ENCODE data around the gene EIF6. TPM values are rescaled to one million over a fixed set of nuclear protein-coding genes. Genes with fewer than 3 reads are reported as not detected.

Gene EIF6
- total RNA-seq, 2 experiments from 2014 or later: 106 to 113 TPM

GRCh38 chr20:35287509-35288324 lies 3.1 kb upstream of the EIF6 start:
- TF ChIP-seq CTCF (conservative IDR thresholded peaks at IDR 0.05; ENCODE audit: low read length) (no peak), EZH2phosphoT487 (IDR thresholded peaks at IDR 0.05; ENCODE audit: borderline replicate concordance, low read depth, low read length) (no peak)
- H3K4me1 ChIP-seq (ENCODE audit: insufficient read depth, low read length, poor library complexity, severe bottlenecking): peaks cover 13% of the 10 kb centered on the region
- H3K79me2 ChIP-seq (ENCODE audit: insufficient read depth, low read depth, low read length): peaks cover 18% of the 10 kb centered on the region
- no peaks in the 10 kb centered on the region for H4K20me1 ChIP-seq (ENCODE audit: insufficient read depth, low read length)
- ChIA-PET POLR2A (interaction anchor here (0.6 kb wide), 2 partner anchors 171 to 207 kb away, joined by 3 to 11 read pairs; no protein-coding TSS in a partner anchor), CTCF (ENCODE audit: unreplicated experiment) (no interaction called here)
- no peak overlapping the region for H3K27ac ChIP-seq (ENCODE audit: low read depth, low read length, poor library complexity, severe bottlenecking)
- H3K36me3 ChIP-seq (ENCODE audit: insufficient read depth, low read length): peaks cover 6% of the 10 kb centered on the region; the same call in 1 of the 2 replicates
- no peak for DNase-seq (ENCODE audit: low spot score)
- BruUV-seq (replicated peaks): no TSS peak
- H3K9me2 ChIP-seq (ENCODE audit: insufficient read depth, low read length): no peaks in the 10 kb centered on the region
- intact Hi-C loops (cut with micrococcal nuclease; ENCODE audit: unreplicated experiment): no loop called here
- H3K4me2 ChIP-seq (ENCODE audit: low read length): no peak overlapping the region
- H2AFZ ChIP-seq (ENCODE audit: low read length): no peak overlapping the region
- no peaks in the 10 kb centered on the region for H3K9me3 ChIP-seq (ENCODE audit: low read length)
- no peak overlapping the region for H3K4me3 ChIP-seq (ENCODE audit: low read depth, low read length, poor library complexity, severe bottlenecking)

DNA sequence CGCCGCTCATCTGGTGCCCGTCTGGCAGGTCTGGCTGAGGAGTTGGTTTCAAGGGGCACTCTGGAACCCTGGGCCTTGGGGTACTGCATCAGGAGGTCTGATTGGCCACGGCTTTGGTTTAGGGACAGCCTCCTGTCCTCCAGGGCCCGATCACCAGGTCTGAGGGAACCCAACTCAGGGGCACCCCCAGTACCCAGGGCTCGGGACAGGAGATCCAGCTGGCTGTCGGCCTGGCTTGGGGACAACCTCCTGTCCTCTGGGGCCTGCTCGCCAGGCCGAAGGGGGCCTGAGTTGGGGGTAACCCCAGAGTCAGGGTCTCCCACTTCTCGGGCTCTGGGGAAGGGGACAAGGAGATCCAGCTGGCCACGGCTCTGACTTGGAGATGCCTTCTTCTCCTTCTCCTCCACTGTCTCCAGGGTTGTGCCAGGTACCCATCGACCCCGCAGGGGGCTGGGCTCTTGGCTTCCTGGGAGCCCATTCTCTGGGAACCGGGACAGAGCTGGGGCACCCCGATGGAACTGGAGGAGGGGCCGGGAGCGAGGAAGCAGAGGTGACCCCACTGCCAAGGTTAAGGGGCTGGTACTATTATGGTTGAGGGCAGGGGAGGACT lies 2.4 kb upstream of the EIF6 start:
- Histone ChIP-seq H3K9me2 (ENCODE audit: insufficient read depth, low read length) (no peaks in the 10 kb centered on the region), H3K4me3 (ENCODE audit: low read depth, low read length, poor library complexity, severe bottlenecking) (no peak overlapping the region), H4K20me1 (ENCODE audit: insufficient read depth, low read length) (no peaks in the 10 kb centered on the region), H3K9me3 (ENCODE audit: low read length) (no peaks in the 10 kb centered on the region), H2AFZ (ENCODE audit: low read length) (no peak overlapping the region), H3K4me1 (ENCODE audit: insufficient read depth, low read length, poor library complexity, severe bottlenecking) (peaks cover 13% of the 10 kb centered on the region), H3K36me3 (ENCODE audit: insufficient read depth, low read length) (peaks cover 13% of the 10 kb centered on the region), H3K27ac (ENCODE audit: low read depth, low read length, poor library complexity, severe bottlenecking) (no peak overlapping the region), H3K4me2 (ENCODE audit: low read length) (no peak overlapping the region), H3K79me2 (ENCODE audit: insufficient read depth, low read depth, low read length) (peaks cover 25% of the 10 kb centered on the region)
- ChIA-PET POLR2A (interaction anchor here (0.6 to 0.7 kb wide), 3 partner anchors 171 to 857 kb away, joined by 3 to 11 read pairs (median 4); no protein-coding TSS in a partner anchor), CTCF (ENCODE audit: unreplicated experiment) (no interaction called here)
- no TSS peak for BruUV-seq (replicated peaks)
- DNase-seq (ENCODE audit: low spot score): no peak
- intact Hi-C loops (cut with micrococcal nuclease; ENCODE audit: unreplicated experiment): no loop called here
- no peak for TF ChIP-seq CTCF (conservative IDR thresholded peaks at IDR 0.05; ENCODE audit: low read length)
- no peak for TF ChIP-seq EZH2phosphoT487 (IDR thresholded peaks at IDR 0.05; ENCODE audit: borderline replicate concordance, low read depth, low read length)
